ENCODE results near the gene RFNG.
A peak's percentile ranks its signal among the peaks of the same experiment; 100 is the strongest.

Gene RFNG

DNA sequence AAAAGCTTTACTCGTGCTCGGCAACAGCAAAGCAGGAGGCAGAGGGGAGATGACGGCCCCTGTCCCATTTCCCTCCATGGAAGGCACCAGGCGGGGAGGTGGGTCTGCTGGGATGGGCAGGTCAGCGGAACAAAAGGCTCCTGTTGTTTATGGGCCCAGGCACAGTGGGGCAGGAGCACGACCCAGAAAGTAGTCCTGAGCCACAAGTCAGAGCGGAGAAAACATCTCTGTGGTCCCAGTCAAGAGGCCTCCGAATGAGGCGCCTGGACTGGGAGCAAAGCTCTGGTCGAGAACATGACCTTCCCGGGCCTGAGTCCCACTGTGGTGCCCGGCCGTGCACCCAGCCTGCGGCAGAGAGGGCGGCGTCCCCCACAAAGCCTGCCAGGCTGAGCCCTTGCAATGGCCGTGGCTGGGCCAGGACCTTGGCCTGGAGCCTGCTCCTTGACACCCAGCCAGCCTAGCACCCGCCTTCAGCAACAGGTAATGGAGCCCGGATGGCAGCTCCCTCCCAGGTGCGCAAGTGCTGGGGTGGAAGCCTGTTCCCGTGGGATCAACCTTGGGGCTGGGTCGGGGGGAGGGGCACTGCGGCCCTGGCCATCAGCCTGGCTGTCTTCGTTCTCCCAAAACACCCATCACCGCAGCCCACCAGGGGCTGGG is 3.6 kb downstream of the RFNG start:
- H3K14ac ChIP-seq (ENCODE audit: low read length): no peak overlapping the region
- no peak overlapping the region for H3K4ac ChIP-seq (ENCODE audit: low read length)
- no peak for DNase-seq (ENCODE audit: low spot score)
- no peak overlapping the region for H4K91ac ChIP-seq (ENCODE audit: low read depth, low read length, poor library complexity)
- peaks cover 26 to 32% of the 10 kb centered on the region in 2 donors for H3K36me3 ChIP-seq (replicated peaks in 1 of 2; ENCODE audit: control insufficient read depth in 2 of 2, insufficient read depth in 2 of 2, low read length in 2 of 2)
- no peaks in the 10 kb centered on the region for H3K9me3 ChIP-seq (replicated peaks in 1 of 2; ENCODE audit: control insufficient read depth in 2 of 2, insufficient read depth in 1 of 2, low read depth in 1 of 2, low read length in 2 of 2)
- no CpG with 5 or more reads among the region's 25 CpGs for WGBS, 2 donors (ENCODE audit: extremely low coverage in 2 of 2, insufficient read length in 2 of 2, insufficient replicate concordance in 1 of 2)
- no peaks in the 10 kb centered on the region for H3K27me3 ChIP-seq (ENCODE audit: control insufficient read depth in 3 of 3, insufficient read depth in 3 of 3, low read depth in 1 of 3, low read length in 3 of 3)
- no peak overlapping the region for H3K18ac ChIP-seq (ENCODE audit: low read length)
- no peak overlapping the region for H2BK5ac ChIP-seq (ENCODE audit: low read length)
- H3K79me1 ChIP-seq (ENCODE audit: low read depth, low read length): peaks cover 19% of the 10 kb centered on the region
- H2BK12ac ChIP-seq (ENCODE audit: low read length): no peak overlapping the region
- H3K4me2 ChIP-seq (ENCODE audit: insufficient read depth, low read length, poor library complexity, severe bottlenecking): no peak overlapping the region
- no peak overlapping the region for H4K8ac ChIP-seq (ENCODE audit: low read depth, low read length)
- H3K27ac ChIP-seq (replicated peaks; ENCODE audit: low read length): no peak overlapping the region
- H2AK5ac ChIP-seq (ENCODE audit: low read depth, low read length): no peak overlapping the region
- no peak overlapping the region for H3K23ac ChIP-seq (ENCODE audit: low read depth, low read length, poor library complexity)
- H2AFZ ChIP-seq (ENCODE audit: low read length): no peak overlapping the region
- peaks cover 7% of the 10 kb centered on the region in 2 donors for H3K4me1 ChIP-seq (ENCODE audit: control insufficient read depth in 2 of 2, insufficient read depth in 1 of 2, low read depth in 1 of 2, low read length in 2 of 2)
- no peak overlapping the region for H3K9ac ChIP-seq (ENCODE audit: low read depth, low read length, poor library complexity)
- no peak overlapping the region for H3K4me3 ChIP-seq (ENCODE audit: low read length in 2 of 2)
- H2BK120ac ChIP-seq (ENCODE audit: low read depth, low read length): no peak overlapping the region
- H2BK15ac ChIP-seq (ENCODE audit: low read length): no peak overlapping the region

DNA sequence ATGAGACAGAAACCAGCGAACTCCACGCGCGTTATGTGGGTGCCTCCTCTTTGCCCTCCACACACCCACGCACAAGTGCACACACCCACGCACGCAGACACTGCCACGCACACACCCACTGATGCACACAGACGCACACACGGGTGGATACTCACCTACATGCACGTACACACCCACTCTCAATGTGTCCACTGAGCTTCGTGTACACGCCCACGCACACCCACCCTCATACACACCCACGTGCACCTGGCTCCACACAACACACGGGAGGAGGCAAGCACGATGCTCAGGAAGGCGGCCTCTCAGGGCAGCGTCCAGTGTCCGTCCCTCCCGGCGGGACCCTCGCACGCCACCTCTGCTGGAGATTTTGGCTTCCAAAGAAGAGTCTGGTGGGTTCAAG is 4.2 kb downstream of the RFNG start:
- no peak overlapping the region for H2BK12ac ChIP-seq (ENCODE audit: low read length)
- peaks cover 3 to 4% of the 10 kb centered on the region in 2 donors for H3K4me1 ChIP-seq (ENCODE audit: control insufficient read depth in 2 of 2, insufficient read depth in 1 of 2, low read depth in 1 of 2, low read length in 2 of 2)
- H3K18ac ChIP-seq (ENCODE audit: low read length): no peak overlapping the region
- no peak overlapping the region for H4K91ac ChIP-seq (ENCODE audit: low read depth, low read length, poor library complexity)
- H3K9me3 ChIP-seq (replicated peaks in 1 of 2; ENCODE audit: control insufficient read depth in 2 of 2, insufficient read depth in 1 of 2, low read depth in 1 of 2, low read length in 2 of 2): no peaks in the 10 kb centered on the region
- no CpG with 5 or more reads among the region's 24 CpGs for WGBS, 2 donors (ENCODE audit: extremely low coverage in 2 of 2, insufficient read length in 2 of 2, insufficient replicate concordance in 1 of 2)
- H2BK15ac ChIP-seq (ENCODE audit: low read length): no peak overlapping the region
- peaks cover 15% of the 10 kb centered on the region for H3K79me1 ChIP-seq (ENCODE audit: low read depth, low read length)
- no peak overlapping the region for H3K4ac ChIP-seq (ENCODE audit: low read length)
- H3K4me2 ChIP-seq (ENCODE audit: insufficient read depth, low read length, poor library complexity, severe bottlenecking): no peak overlapping the region
- no peak overlapping the region for H2AFZ ChIP-seq (ENCODE audit: low read length)
- no peak overlapping the region for H3K14ac ChIP-seq (ENCODE audit: low read length)
- H3K27me3 ChIP-seq (ENCODE audit: control insufficient read depth in 3 of 3, insufficient read depth in 3 of 3, low read depth in 1 of 3, low read length in 3 of 3): no peaks in the 10 kb centered on the region
- H3K27ac ChIP-seq (replicated peaks; ENCODE audit: low read length): no peak overlapping the region
- H3K23ac ChIP-seq (ENCODE audit: low read depth, low read length, poor library complexity): peak overlapping the region; percentile 50
- H3K36me3 ChIP-seq (replicated peaks in 1 of 2; ENCODE audit: control insufficient read depth in 2 of 2, insufficient read depth in 2 of 2, low read length in 2 of 2): peaks cover 26 to 31% of the 10 kb centered on the region in 2 donors
- no peak overlapping the region for H2AK5ac ChIP-seq (ENCODE audit: low read depth, low read length)
- peak overlapping the region in 1 of 2 donors; percentile 63 for H3K4me3 ChIP-seq (ENCODE audit: low read length in 2 of 2)
- no peak overlapping the region for H3K9ac ChIP-seq (ENCODE audit: low read depth, low read length, poor library complexity)
- H2BK120ac ChIP-seq (ENCODE audit: low read depth, low read length): no peak overlapping the region
- DNase-seq (ENCODE audit: low spot score): no peak
- H4K8ac ChIP-seq (ENCODE audit: low read depth, low read length): no peak overlapping the region
- H2BK5ac ChIP-seq (ENCODE audit: low read length): no peak overlapping the region

DNA sequence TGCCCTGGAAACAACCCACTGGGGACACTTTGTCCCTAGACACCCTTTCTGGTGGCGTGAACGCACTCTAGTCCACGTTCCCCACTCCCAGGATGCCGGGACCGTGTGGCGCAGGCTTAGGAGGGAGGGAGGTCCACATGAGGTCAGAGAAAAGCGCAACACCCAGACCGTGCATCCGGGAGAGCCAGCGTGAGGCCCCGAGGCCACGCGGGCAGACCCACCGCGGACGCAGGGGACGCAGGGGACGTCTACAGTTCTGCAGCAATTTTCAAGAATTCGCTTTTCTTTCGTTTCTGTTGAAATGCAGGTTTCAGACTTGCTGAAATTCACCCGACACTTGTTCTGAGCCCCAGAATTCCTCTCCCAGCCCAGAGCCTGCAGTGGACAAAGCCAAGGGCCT is 4.7 kb downstream of the RFNG start:
- Histone ChIP-seq H2BK120ac (ENCODE audit: low read depth, low read length) (no peak overlapping the region), H3K4me1 (ENCODE audit: control insufficient read depth in 2 of 2, insufficient read depth in 1 of 2, low read depth in 1 of 2, low read length in 2 of 2) (peaks cover 3 to 4% of the 10 kb centered on the region in 2 donors), H2BK5ac (ENCODE audit: low read length) (no peak overlapping the region), H3K36me3 (replicated peaks in 1 of 2; ENCODE audit: control insufficient read depth in 2 of 2, insufficient read depth in 2 of 2, low read length in 2 of 2) (peaks cover 26 to 31% of the 10 kb centered on the region in 2 donors), H2BK15ac (ENCODE audit: low read length) (no peak overlapping the region), H3K9ac (ENCODE audit: low read depth, low read length, poor library complexity) (no peak overlapping the region), H3K79me1 (ENCODE audit: low read depth, low read length) (peaks cover 13% of the 10 kb centered on the region), H3K23ac (ENCODE audit: low read depth, low read length, poor library complexity) (no peak overlapping the region), H2BK12ac (ENCODE audit: low read length) (no peak overlapping the region), H3K27ac (replicated peaks; ENCODE audit: low read length) (no peak overlapping the region), H3K9me3 (replicated peaks in 1 of 2; ENCODE audit: control insufficient read depth in 2 of 2, insufficient read depth in 1 of 2, low read depth in 1 of 2, low read length in 2 of 2) (no peaks in the 10 kb centered on the region), H2AFZ (ENCODE audit: low read length) (no peak overlapping the region), H3K14ac (ENCODE audit: low read length) (no peak overlapping the region), H3K4ac (ENCODE audit: low read length) (no peak overlapping the region), H2AK5ac (ENCODE audit: low read depth, low read length) (no peak overlapping the region), H4K8ac (ENCODE audit: low read depth, low read length) (no peak overlapping the region), H4K91ac (ENCODE audit: low read depth, low read length, poor library complexity) (no peak overlapping the region), H3K4me2 (ENCODE audit: insufficient read depth, low read length, poor library complexity, severe bottlenecking) (no peak overlapping the region), H3K4me3 (ENCODE audit: low read length in 2 of 2) (no peak overlapping the region), H3K18ac (ENCODE audit: low read length) (no peak overlapping the region), H3K27me3 (ENCODE audit: control insufficient read depth in 3 of 3, insufficient read depth in 3 of 3, low read depth in 1 of 3, low read length in 3 of 3) (no peaks in the 10 kb centered on the region)
- no CpG with 5 or more reads among the region's 21 CpGs for WGBS, 2 donors (ENCODE audit: extremely low coverage in 2 of 2, insufficient read length in 2 of 2, insufficient replicate concordance in 1 of 2)
- no peak for DNase-seq (ENCODE audit: low spot score)

GRCh38 chr17:82045936-82046484 is 5.6 kb downstream of the RFNG start:
- no peak overlapping the region for H3K9ac ChIP-seq (ENCODE audit: low read depth, low read length, poor library complexity)
- WGBS, 2 donors (ENCODE audit: extremely low coverage in 2 of 2, insufficient read length in 2 of 2, insufficient replicate concordance in 1 of 2): no CpG with 5 or more reads among the region's 14 CpGs

More at GRCh38 chr17:82045936-82046484, 5.6 kb downstream of the RFNG start:
- H3K4ac ChIP-seq (ENCODE audit: low read length): no peak overlapping the region
- peak overlapping the region; percentile 58 for H3K23ac ChIP-seq (ENCODE audit: low read depth, low read length, poor library complexity)
- H2AFZ ChIP-seq (ENCODE audit: low read length): no peak overlapping the region
- H3K27ac ChIP-seq (replicated peaks; ENCODE audit: low read length): no peak overlapping the region
- H2AK5ac ChIP-seq (ENCODE audit: low read depth, low read length): no peak overlapping the region
- DNase-seq (ENCODE audit: low spot score): no peak
- no peak overlapping the region for H3K18ac ChIP-seq (ENCODE audit: low read length)
- no peak overlapping the region for H2BK120ac ChIP-seq (ENCODE audit: low read depth, low read length)
- H4K8ac ChIP-seq (ENCODE audit: low read depth, low read length): no peak overlapping the region
- H2BK12ac ChIP-seq (ENCODE audit: low read length): no peak overlapping the region
- peak overlapping the region in 1 of 2 donors; percentile 22 for H3K4me3 ChIP-seq (ENCODE audit: low read length in 2 of 2)
- no peak overlapping the region for H4K91ac ChIP-seq (ENCODE audit: low read depth, low read length, poor library complexity)
- H3K14ac ChIP-seq (ENCODE audit: low read length): no peak overlapping the region
- no peak overlapping the region for H2BK15ac ChIP-seq (ENCODE audit: low read length)
- peaks cover 26 to 31% of the 10 kb centered on the region in 2 donors for H3K36me3 ChIP-seq (replicated peaks in 1 of 2; ENCODE audit: control insufficient read depth in 2 of 2, insufficient read depth in 2 of 2, low read length in 2 of 2)
- no peaks in the 10 kb centered on the region for H3K9me3 ChIP-seq (replicated peaks in 1 of 2; ENCODE audit: control insufficient read depth in 2 of 2, insufficient read depth in 1 of 2, low read depth in 1 of 2, low read length in 2 of 2)
- no peaks in the 10 kb centered on the region for H3K27me3 ChIP-seq (ENCODE audit: control insufficient read depth in 3 of 3, insufficient read depth in 3 of 3, low read depth in 1 of 3, low read length in 3 of 3)
- H3K4me1 ChIP-seq (ENCODE audit: control insufficient read depth in 2 of 2, insufficient read depth in 1 of 2, low read depth in 1 of 2, low read length in 2 of 2): peaks cover 3 to 4% of the 10 kb centered on the region in 2 donors
- no peak overlapping the region for H2BK5ac ChIP-seq (ENCODE audit: low read length)
- no peak overlapping the region for H3K4me2 ChIP-seq (ENCODE audit: insufficient read depth, low read length, poor library complexity, severe bottlenecking)
- H3K79me1 ChIP-seq (ENCODE audit: low read depth, low read length): peaks cover 13% of the 10 kb centered on the region

Measured in neuronal stem cell (in vitro differentiated cells).